HepG2 (cell line): ENCODE results near the gene PCSK6. TPM values are rescaled to one million over a fixed set of nuclear protein-coding genes. Genes with fewer than 3 reads are reported as not detected.

ENCODE experiments used
- ATAC-seq: fragments of 200-7000 bp; cut with Tn5 transposase; 3 replicates; pipeline ENCODE4 v1.9.1; 2020; ENCODE audit warnings: mild to moderate bottlenecking, moderate library complexity
- BruUV-seq: library from RNA; stranded (reverse); fragments of 400-500 nt; replicated peaks from 2 replicates; lab custom pipeline; 2021; lab: Mats Ljungman, UMichigan
- CTCF ChIA-PET: fragments of 300-600 bp; formaldehyde crosslinking; extraction: SDS; loops from one replicate; lab custom pipeline; 2021; ENCODE audit warnings: low total read pairs, inconsistent platforms, low intra/inter-chr PET ratio; lab: Yijun Ruan, JAX
- POLR2A ChIA-PET: fragments of 350-600 bp; sonication (Branson Sonifier 250); formaldehyde crosslinking; loops from one replicate; lab custom pipeline; 2020; ENCODE audit warnings: antibody characterized with exemption, inconsistent platforms; lab: Yijun Ruan, JAX
- DNase-seq: peaks from one replicate; pipeline ENCODE4 v3.0.0-alpha.2; 2015; ENCODE audit warnings: low spot score
- FAIRE-seq: peaks from 3 replicates; lab custom pipeline; 2011; peaks lifted over from hg19 to GRCh38; lab: Jason Lieb, UNC
- H2AFZ ChIP-seq: one replicate; pipeline ENCODE4 v1.6.1; 2011; ENCODE audit warnings: low read length, inconsistent platforms
- H3K27ac ChIP-seq: fragments of 300-600 bp; 3 replicates; pipeline ENCODE4 v1.8.0; 2011; ENCODE audit warnings: mixed run types, mild to moderate bottlenecking, mixed read lengths, low read length, inconsistent platforms; ENCODE audit not compliant: insufficient read depth; ENCODE audit errors: extremely low read length
- H3K27me3 ChIP-seq, 2 experiments: fragments of 200-600 bp in 1 of 2; 2 replicates in 1 of 2; 3 replicates in 1 of 2; pipeline versions ENCODE4 v1.6.0 to v1.8.0; 2011; ENCODE audit warnings: low read length in 2 of 2, mild to moderate bottlenecking in 2 of 2, moderate library complexity in 2 of 2, inconsistent platforms in 1 of 2; ENCODE audit not compliant: insufficient read depth in 2 of 2, control insufficient read depth in 1 of 2
- H3K36me3 ChIP-seq, 2 experiments: fragments of 200-600 bp in 1 of 2; replicated peaks in 1 of 2; 2 replicates in 1 of 2; 3 replicates in 1 of 2; pipeline versions ENCODE4 v1.5.1 to v1.8.0; 2011; ENCODE audit warnings: low read length in 2 of 2, inconsistent platforms in 1 of 2; ENCODE audit not compliant: insufficient read depth in 2 of 2, control insufficient read depth in 1 of 2
- H3K4me1 ChIP-seq: 2 replicates; pipeline ENCODE4 v1.5.1; 2012; ENCODE audit warnings: low read length, inconsistent platforms; ENCODE audit not compliant: insufficient read depth
- H3K4me2 ChIP-seq: 2 replicates; pipeline ENCODE4 v1.6.0; 2011; ENCODE audit warnings: low read depth, low read length, inconsistent platforms
- H3K4me3 ChIP-seq, 3 experiments: fragments of 200-600 bp in 1 of 3; sonication (generic), shearing (Covaris generic) in 1 of 3; replicated peaks in 1 of 3; 2 replicates each; pipeline ENCODE4 v1.5.1; 2011 to 2016; ENCODE audit warnings: low read length in 3 of 3, inconsistent platforms in 2 of 3, low read depth in 2 of 3, mild to moderate bottlenecking in 2 of 3, control low read depth in 1 of 3, mixed read lengths in 1 of 3; ENCODE audit not compliant: insufficient read depth in 1 of 3
- H3K79me2 ChIP-seq: one replicate; pipeline ENCODE4 v1.6.1; 2011; ENCODE audit warnings: low read length, inconsistent platforms; ENCODE audit not compliant: insufficient read depth
- H3K9ac ChIP-seq: 2 replicates; pipeline ENCODE4 v1.6.0; 2011; ENCODE audit warnings: mild to moderate bottlenecking, low read depth, low read length, inconsistent platforms; ENCODE audit not compliant: insufficient read depth
- H3K9me3 ChIP-seq: 2 replicates; pipeline ENCODE4 v1.5.1; 2012; ENCODE audit warnings: mild to moderate bottlenecking, low read length
- H4K20me1 ChIP-seq: 2 replicates; pipeline ENCODE4 v1.6.0; 2011; ENCODE audit warnings: inconsistent platforms, mild to moderate bottlenecking, low read length, moderate library complexity; ENCODE audit not compliant: insufficient read depth
- CENPX ChIP-seq: sonication (generic); formaldehyde crosslinking; IDR thresholded peaks from 2 replicates; pipeline ENCODE4 v1.9.0; 2021; ENCODE audit warnings: mild to moderate bottlenecking, missing genetic modification reagents, moderate library complexity
- GABPA ChIP-seq, 2 experiments: IDR thresholded peaks; 2 replicates each; pipeline ENCODE4 v1.6.1; 2011 to 2016; ENCODE audit warnings: low read depth in 2 of 2, low read length in 1 of 2, missing biosample characterization in 1 of 2, missing genetic modification characterization in 1 of 2
- TBX2 ChIP-seq: sonication (generic); formaldehyde crosslinking; IDR thresholded peaks from 2 replicates; pipeline ENCODE4 v1.5.0; 2020; ENCODE audit warnings: missing genetic modification reagents, mild to moderate bottlenecking, borderline replicate concordance
- ZMYM3 ChIP-seq: sonication (generic); formaldehyde crosslinking; IDR thresholded peaks from 2 replicates; pipeline ENCODE4 v1.5.1; 2020; ENCODE audit warnings: mild to moderate bottlenecking, missing genetic modification reagents
- WGBS: methylation state at CpG from one replicate; pipeline ENCODE4 v1.1.6; 2017; ENCODE audit warnings: low lambda C conversion rate; 5-methylcytosine and 5-hydroxymethylcytosine counted together
- in situ Hi-C: cut with HindIII; loops from 2 replicates; pipeline ENCODE4 v1.10.0; 2017; ENCODE audit warnings: low pct_unique_long_range_greater_than_20kb; ENCODE audit not compliant: extremely low pct_ligation_motif_present
- intact Hi-C: fragments of 100-400 bp; cut with micrococcal nuclease; formaldehyde crosslinking; loops from one replicate; pipeline ENCODE4 v1.10.0; 2022; ENCODE audit not compliant: unreplicated experiment
- polyA plus RNA-seq, 8 experiments: library from polyadenylated mRNA; depleted of rRNA in 3 of 8; stranded (reverse) in 7 of 8; unstranded in 1 of 8; fragments of >200 nt; fragmentation: Illumina TruSeq in 4 of 8; extraction: Trizol in 4 of 8; gene quantifications; 2 replicates each; pipeline versions ENCODE4 v1.2.1 to v1.2.3, GENCODE V29; 2011 to 2016; ENCODE audit warnings: low read depth in 4 of 8, missing spikeins in 1 of 8, mixed read lengths in 1 of 8; ENCODE audit not compliant: insufficient read depth in 1 of 8
- total RNA-seq, 5 experiments: library from RNA; depleted of rRNA; stranded (reverse); fragments of >200 nt; fragmentation: Illumina TruSeq; extraction: Trizol; gene quantifications; 2 replicates each; pipeline ENCODE4 v1.2.3, GENCODE V29; 2016; ENCODE audit warnings: low read depth in 1 of 5
- TF ChIP-seq, protein P1 (sequence below): sonication (generic); formaldehyde crosslinking; IDR thresholded peaks from 2 replicates; pipeline ENCODE4 v1.5.1; 2020; ENCODE audit warnings: mild to moderate bottlenecking, missing genetic modification reagents, moderate library complexity
- TF ChIP-seq, protein P2 (sequence below): sonication (generic); formaldehyde crosslinking; IDR thresholded peaks from 2 replicates; pipeline ENCODE4 v1.4.0; 2020; ENCODE audit warnings: missing genetic modification reagents

PCSK6 gene
- total and polyA plus RNA-seq, 2 of the 13 experiments (the other 11 are each of a cell fraction or from before 2014, with no cell fraction given), result 56.5 to 155 TPM

DNA sequence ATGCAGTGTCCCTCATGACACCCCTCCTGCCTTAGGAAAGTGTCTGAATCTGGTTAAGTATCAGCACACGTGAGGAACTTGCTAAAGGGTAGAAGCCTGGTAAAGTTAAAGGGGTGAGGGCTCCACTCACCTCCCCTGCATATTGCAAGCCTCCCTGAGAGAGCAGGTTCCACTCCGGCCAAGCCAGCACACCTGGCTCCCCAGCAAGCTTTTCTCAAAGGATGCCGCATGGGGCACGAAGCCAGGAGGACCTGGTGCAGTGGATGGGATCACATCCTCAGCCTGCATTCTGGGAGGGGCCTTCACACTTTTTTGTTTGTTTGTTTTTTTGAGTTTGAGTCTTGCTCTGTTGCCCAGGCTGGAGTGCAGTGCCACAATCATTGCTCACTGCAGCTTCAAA lies 79.9 kb downstream of the PCSK6 start:
- peaks cover 28 to 57% of the 10 kb centered on the region in 2 experiments for H3K36me3 ChIP-seq
- in situ Hi-C loops, result no loop called here
- H3K9me3 ChIP-seq, result no peaks in the 10 kb centered on the region
- no peak overlapping the region for H3K4me3 ChIP-seq
- no peaks in the 10 kb centered on the region for H3K27me3 ChIP-seq
- BruUV-seq, result no TSS peak
- H3K27ac ChIP-seq, result no peak overlapping the region
- no peaks in the 10 kb centered on the region for H4K20me1 ChIP-seq
- 98% methylated on average over 3 of the region's 4 CpGs for WGBS
- FAIRE-seq, result no peak
- ChIA-PET POLR2A (no interaction called here), CTCF (no interaction called here)
- no peaks in the 10 kb centered on the region for H3K79me2 ChIP-seq
- no peak overlapping the region for H3K4me2 ChIP-seq
- no peak for DNase-seq
- intact Hi-C loops, result no loop called here
- ATAC-seq, result no peak
- TF ChIP-seq, protein P1, sequence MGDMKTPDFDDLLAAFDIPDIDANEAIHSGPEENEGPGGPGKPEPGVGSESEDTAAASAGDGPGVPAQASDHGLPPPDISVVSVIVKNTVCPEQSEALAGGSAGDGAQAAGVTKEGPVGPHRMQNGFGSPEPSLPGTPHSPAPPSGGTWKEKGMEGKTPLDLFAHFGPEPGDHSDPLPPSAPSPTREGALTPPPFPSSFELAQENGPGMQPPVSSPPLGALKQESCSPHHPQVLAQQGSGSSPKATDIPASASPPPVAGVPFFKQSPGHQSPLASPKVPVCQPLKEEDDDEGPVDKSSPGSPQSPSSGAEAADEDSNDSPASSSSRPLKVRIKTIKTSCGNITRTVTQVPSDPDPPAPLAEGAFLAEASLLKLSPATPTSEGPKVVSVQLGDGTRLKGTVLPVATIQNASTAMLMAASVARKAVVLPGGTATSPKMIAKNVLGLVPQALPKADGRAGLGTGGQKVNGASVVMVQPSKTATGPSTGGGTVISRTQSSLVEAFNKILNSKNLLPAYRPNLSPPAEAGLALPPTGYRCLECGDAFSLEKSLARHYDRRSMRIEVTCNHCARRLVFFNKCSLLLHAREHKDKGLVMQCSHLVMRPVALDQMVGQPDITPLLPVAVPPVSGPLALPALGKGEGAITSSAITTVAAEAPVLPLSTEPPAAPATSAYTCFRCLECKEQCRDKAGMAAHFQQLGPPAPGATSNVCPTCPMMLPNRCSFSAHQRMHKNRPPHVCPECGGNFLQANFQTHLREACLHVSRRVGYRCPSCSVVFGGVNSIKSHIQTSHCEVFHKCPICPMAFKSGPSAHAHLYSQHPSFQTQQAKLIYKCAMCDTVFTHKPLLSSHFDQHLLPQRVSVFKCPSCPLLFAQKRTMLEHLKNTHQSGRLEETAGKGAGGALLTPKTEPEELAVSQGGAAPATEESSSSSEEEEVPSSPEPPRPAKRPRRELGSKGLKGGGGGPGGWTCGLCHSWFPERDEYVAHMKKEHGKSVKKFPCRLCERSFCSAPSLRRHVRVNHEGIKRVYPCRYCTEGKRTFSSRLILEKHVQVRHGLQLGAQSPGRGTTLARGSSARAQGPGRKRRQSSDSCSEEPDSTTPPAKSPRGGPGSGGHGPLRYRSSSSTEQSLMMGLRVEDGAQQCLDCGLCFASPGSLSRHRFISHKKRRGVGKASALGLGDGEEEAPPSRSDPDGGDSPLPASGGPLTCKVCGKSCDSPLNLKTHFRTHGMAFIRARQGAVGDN, result no peak
- no peak for TF ChIP-seq ZMYM3
- no peak for TF ChIP-seq GABPA (IDR thresholded peaks at IDR 0.05; ENCODE audit: low read depth, low read length)
- TF ChIP-seq GABPA (CRISPR knock-in tag; IDR thresholded peaks at IDR 0.05; ENCODE audit: low read depth), result no peak
- TF ChIP-seq TBX2 (CRISPR knock-in tag), result no peak
- no peak for TF ChIP-seq CENPX (CRISPR knock-in tag)
- TF ChIP-seq, protein P2, sequence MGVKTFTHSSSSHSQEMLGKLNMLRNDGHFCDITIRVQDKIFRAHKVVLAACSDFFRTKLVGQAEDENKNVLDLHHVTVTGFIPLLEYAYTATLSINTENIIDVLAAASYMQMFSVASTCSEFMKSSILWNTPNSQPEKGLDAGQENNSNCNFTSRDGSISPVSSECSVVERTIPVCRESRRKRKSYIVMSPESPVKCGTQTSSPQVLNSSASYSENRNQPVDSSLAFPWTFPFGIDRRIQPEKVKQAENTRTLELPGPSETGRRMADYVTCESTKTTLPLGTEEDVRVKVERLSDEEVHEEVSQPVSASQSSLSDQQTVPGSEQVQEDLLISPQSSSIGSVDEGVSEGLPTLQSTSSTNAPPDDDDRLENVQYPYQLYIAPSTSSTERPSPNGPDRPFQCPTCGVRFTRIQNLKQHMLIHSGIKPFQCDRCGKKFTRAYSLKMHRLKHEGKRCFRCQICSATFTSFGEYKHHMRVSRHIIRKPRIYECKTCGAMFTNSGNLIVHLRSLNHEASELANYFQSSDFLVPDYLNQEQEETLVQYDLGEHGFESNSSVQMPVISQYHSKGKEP, result no peak
- H3K4me1 ChIP-seq, result no peaks in the 10 kb centered on the region
- no peak overlapping the region for H2AFZ ChIP-seq
- H3K9ac ChIP-seq, result no peak overlapping the region
